OCI-LY3 (cell line): Measurements from ENCODE around the gene VRK2.

Experiments
- H2AFZ ChIP-seq: fragments of 200-600, 300-600 bp; shearing (Covaris generic); 2 replicates; pipeline ENCODE4 v1.6.0; 2014; ENCODE audit warnings: antibody characterized with exemption, low read depth, low read length
- H3K27ac ChIP-seq: fragments of 200-600, 300-600 bp; sonication (generic); 2 replicates; pipeline ENCODE4 v1.5.1; 2014; ENCODE audit warnings: mild to moderate bottlenecking, low read length, moderate library complexity, mixed read lengths
- H3K27me3 ChIP-seq: fragments of 200-600, 300-600 bp; sonication (generic); 2 replicates; pipeline ENCODE4 v1.6.1; 2014; ENCODE audit warnings: low read depth, low read length, mixed read lengths
- H3K36me3 ChIP-seq: fragments of 200-600, 300-600 bp; sonication (generic); replicated peaks from 2 replicates; pipeline ENCODE3; 2014; ENCODE audit warnings: low read depth, low read length, mixed read lengths
- H3K4me1 ChIP-seq: fragments of 300-600, 200-600 bp; sonication (generic); 2 replicates; pipeline ENCODE4 v1.6.1; 2014; ENCODE audit warnings: low read length, mixed read lengths
- H3K4me2 ChIP-seq: fragments of 200-600, 300-600 bp; sonication (generic); 2 replicates; pipeline ENCODE4 v1.6.1; 2014; ENCODE audit warnings: low read length, mixed read lengths
- H3K4me3 ChIP-seq: fragments of 300-600, 200-600 bp; sonication (generic); 2 replicates; pipeline ENCODE4 v1.5.1; 2014; ENCODE audit warnings: antibody characterized with exemption, mild to moderate bottlenecking, low read length, moderate library complexity
- H3K79me2 ChIP-seq: fragments of 300-600, 200-600 bp; shearing (Covaris generic); 2 replicates; pipeline ENCODE4 v1.6.1; 2014; ENCODE audit warnings: mild to moderate bottlenecking, low read length, mixed read lengths
- H3K9ac ChIP-seq: fragments of 300-600, 200-600 bp; shearing (Covaris generic); 2 replicates; pipeline ENCODE4 v1.6.0; 2014; ENCODE audit warnings: mild to moderate bottlenecking, low read length, moderate library complexity
- H3K9me3 ChIP-seq: fragments of 200-600, 300-600 bp; shearing (Covaris generic); 2 replicates; pipeline ENCODE4 v1.6.1; 2014; ENCODE audit warnings: low read length, mixed read lengths; ENCODE audit not compliant: insufficient read depth
- H4K20me1 ChIP-seq: fragments of 200-600, 300-600 bp; sonication (generic); 2 replicates; pipeline ENCODE4 v1.6.1; 2016; ENCODE audit warnings: low read length, mixed read lengths; ENCODE audit not compliant: insufficient read depth
- CTCF ChIP-seq: fragments of 200-600, 300-600 bp; sonication (generic); IDR thresholded peaks from 2 replicates; pipeline ENCODE4 v1.5.1; 2014; ENCODE audit warnings: antibody characterized with exemption, low read length, low read depth
- EZH2phosphoT487 ChIP-seq: fragments of 200-600 bp; shearing (Covaris generic); IDR thresholded peaks from 2 replicates; pipeline ENCODE4 v1.6.1; 2018; ENCODE audit warnings: antibody characterized with exemption, mixed run types, low read depth

VRK2 gene

GRCh38 chr2:58052978-58053377 lies 6.4 kb downstream of the VRK2 start:
- peaks cover 5% of the 10 kb centered on the region for H3K79me2 ChIP-seq
- peaks cover 28% of the 10 kb centered on the region for H3K36me3 ChIP-seq
- H3K27me3 ChIP-seq, result no peaks in the 10 kb centered on the region

DNA sequence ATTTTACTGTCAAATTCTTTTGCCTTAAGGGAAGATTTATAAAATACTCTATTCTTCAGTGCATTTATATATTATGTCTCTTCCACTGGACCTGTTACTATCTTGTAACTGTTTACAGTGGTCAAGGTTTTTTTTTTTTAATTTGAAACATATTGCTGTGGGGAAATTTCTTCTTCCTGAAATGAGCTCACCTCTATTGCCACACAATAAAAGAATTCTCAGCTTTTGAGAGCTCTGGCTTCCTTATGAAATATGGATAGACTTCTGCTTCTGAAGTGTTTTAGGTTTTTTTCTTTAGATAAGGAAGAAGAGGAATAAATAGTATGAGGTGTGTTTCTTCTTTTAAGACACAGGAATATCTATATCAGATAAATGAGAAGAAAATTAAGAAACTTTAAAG lies 7.7 kb downstream of the VRK2 start:
- H3K27ac ChIP-seq, result no peak overlapping the region

More at GRCh38 chr2:58052978-58053377, 6.4 kb downstream of the VRK2 start:
- H3K27ac ChIP-seq, result no peak overlapping the region
- no peaks in the 10 kb centered on the region for H4K20me1 ChIP-seq
- H3K9me3 ChIP-seq, result no peaks in the 10 kb centered on the region
- H2AFZ ChIP-seq, result no peak overlapping the region
- TF ChIP-seq CTCF (no peak), EZH2phosphoT487 (no peak)
- no peak overlapping the region for H3K4me2 ChIP-seq
- H3K9ac ChIP-seq, result no peak overlapping the region
- H3K4me1 ChIP-seq, result peaks cover 9% of the 10 kb centered on the region
- no peak overlapping the region for H3K4me3 ChIP-seq

GRCh38 chr2:58055033-58055786 lies 8.6 kb downstream of the VRK2 start:
- peaks cover 6% of the 10 kb centered on the region; the same call in 1 of the 2 replicates for H3K4me1 ChIP-seq
- peaks cover 33% of the 10 kb centered on the region for H3K36me3 ChIP-seq
- no peaks in the 10 kb centered on the region for H3K9me3 ChIP-seq
- H4K20me1 ChIP-seq, result no peaks in the 10 kb centered on the region
- H3K27me3 ChIP-seq, result no peaks in the 10 kb centered on the region
- H3K4me2 ChIP-seq, result no peak overlapping the region
- no peak for TF ChIP-seq CTCF
- TF ChIP-seq EZH2phosphoT487, result no peak
- H3K79me2 ChIP-seq, result no peaks in the 10 kb centered on the region
- H2AFZ ChIP-seq, result no peak overlapping the region
- H3K27ac ChIP-seq, result no peak overlapping the region
- H3K9ac ChIP-seq, result no peak overlapping the region
- no peak overlapping the region for H3K4me3 ChIP-seq

More for the DNA sequence above, 7.7 kb downstream of the VRK2 start:
- Histone ChIP-seq H3K79me2 (no peaks in the 10 kb centered on the region), H3K4me2 (no peak overlapping the region), H3K9ac (no peak overlapping the region), H3K27me3 (no peaks in the 10 kb centered on the region), H2AFZ (no peak overlapping the region), H3K4me1 (peaks cover 6% of the 10 kb centered on the region; the same call in 1 of the 2 replicates), H4K20me1 (no peaks in the 10 kb centered on the region), H3K4me3 (no peak overlapping the region), H3K36me3 (peaks cover 29% of the 10 kb centered on the region), H3K9me3 (no peaks in the 10 kb centered on the region)
- TF ChIP-seq CTCF (no peak), EZH2phosphoT487 (no peak)

DNA sequence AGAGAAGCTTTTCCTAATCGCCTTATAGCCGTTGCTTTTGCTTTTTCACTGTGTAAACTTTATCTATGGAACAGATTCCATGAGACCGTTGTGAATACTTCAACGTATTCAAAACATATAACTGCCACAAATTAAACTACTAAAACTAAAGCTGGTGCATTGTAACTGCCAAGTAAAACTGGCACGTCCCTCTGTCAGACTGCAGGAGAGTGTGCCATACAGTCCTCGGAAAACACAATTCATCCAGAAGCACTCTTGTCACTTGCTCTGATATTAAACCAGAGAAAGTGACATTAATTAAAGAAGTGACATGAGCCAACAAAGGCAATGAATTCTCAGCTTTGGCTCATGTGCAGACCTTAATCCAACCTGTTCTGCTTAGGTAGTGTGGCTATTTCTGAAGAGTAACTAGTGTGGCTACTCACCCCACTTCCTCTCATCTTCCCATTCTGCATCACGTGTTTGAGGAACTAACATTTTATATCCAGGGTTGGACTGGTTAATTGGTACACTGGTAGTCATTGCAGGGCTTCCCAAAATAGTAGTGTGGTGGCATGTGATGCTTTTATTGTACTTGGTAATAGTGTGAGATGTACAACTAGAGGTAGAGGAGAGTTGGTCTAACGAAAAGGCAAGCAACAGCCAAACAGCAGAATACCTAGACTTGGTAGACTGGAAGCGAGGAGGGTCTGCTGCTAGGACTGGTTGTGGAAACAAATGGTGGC lies 9.7 kb downstream of the VRK2 start:
- no peaks in the 10 kb centered on the region for H3K9me3 ChIP-seq
- no peak overlapping the region for H3K9ac ChIP-seq
- no peak overlapping the region for H3K4me3 ChIP-seq
- H3K36me3 ChIP-seq, result peaks cover 32% of the 10 kb centered on the region
- no peak overlapping the region for H3K27ac ChIP-seq
- H3K4me1 ChIP-seq, result peaks cover 6% of the 10 kb centered on the region; the same call in 1 of the 2 replicates
- TF ChIP-seq CTCF, result no peak
- no peak for TF ChIP-seq EZH2phosphoT487
- no peaks in the 10 kb centered on the region for H3K27me3 ChIP-seq
- H3K79me2 ChIP-seq, result no peaks in the 10 kb centered on the region
- no peak overlapping the region for H3K4me2 ChIP-seq
- no peak overlapping the region for H2AFZ ChIP-seq
- H4K20me1 ChIP-seq, result no peaks in the 10 kb centered on the region
